ENCODE results near the gene RPL7A. TPM values are rescaled to one million over a fixed set of nuclear protein-coding genes. Genes with fewer than 3 reads are reported as not detected.

RPL7A gene
- total RNA-seq, 1 donor from 2014 or later: 2,339 TPM

- Histone ChIP-seq H3K27me3 (ENCODE audit: control insufficient read depth, insufficient read depth, low read length) (no peaks in the 10 kb centered on the region), H3K36me3 (ENCODE audit: control insufficient read depth, insufficient read depth, low read length) (peaks cover 12% of the 10 kb centered on the region), H3K4me3 (ENCODE audit: low read depth, low read length) (peak overlapping the region; percentile 78)
- TF ChIP-seq, protein P1, sequence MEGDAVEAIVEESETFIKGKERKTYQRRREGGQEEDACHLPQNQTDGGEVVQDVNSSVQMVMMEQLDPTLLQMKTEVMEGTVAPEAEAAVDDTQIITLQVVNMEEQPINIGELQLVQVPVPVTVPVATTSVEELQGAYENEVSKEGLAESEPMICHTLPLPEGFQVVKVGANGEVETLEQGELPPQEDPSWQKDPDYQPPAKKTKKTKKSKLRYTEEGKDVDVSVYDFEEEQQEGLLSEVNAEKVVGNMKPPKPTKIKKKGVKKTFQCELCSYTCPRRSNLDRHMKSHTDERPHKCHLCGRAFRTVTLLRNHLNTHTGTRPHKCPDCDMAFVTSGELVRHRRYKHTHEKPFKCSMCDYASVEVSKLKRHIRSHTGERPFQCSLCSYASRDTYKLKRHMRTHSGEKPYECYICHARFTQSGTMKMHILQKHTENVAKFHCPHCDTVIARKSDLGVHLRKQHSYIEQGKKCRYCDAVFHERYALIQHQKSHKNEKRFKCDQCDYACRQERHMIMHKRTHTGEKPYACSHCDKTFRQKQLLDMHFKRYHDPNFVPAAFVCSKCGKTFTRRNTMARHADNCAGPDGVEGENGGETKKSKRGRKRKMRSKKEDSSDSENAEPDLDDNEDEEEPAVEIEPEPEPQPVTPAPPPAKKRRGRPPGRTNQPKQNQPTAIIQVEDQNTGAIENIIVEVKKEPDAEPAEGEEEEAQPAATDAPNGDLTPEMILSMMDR (IDR thresholded peaks at IDR 0.05; ENCODE audit: insufficient read depth, low read length, poor library complexity, severe bottlenecking): no peak
- DNase-seq (ENCODE audit: low read depth): no peak
These were observed 468 bp upstream of the RPL7A start for GRCh38 chr9:133347515-133347984.

DNA sequence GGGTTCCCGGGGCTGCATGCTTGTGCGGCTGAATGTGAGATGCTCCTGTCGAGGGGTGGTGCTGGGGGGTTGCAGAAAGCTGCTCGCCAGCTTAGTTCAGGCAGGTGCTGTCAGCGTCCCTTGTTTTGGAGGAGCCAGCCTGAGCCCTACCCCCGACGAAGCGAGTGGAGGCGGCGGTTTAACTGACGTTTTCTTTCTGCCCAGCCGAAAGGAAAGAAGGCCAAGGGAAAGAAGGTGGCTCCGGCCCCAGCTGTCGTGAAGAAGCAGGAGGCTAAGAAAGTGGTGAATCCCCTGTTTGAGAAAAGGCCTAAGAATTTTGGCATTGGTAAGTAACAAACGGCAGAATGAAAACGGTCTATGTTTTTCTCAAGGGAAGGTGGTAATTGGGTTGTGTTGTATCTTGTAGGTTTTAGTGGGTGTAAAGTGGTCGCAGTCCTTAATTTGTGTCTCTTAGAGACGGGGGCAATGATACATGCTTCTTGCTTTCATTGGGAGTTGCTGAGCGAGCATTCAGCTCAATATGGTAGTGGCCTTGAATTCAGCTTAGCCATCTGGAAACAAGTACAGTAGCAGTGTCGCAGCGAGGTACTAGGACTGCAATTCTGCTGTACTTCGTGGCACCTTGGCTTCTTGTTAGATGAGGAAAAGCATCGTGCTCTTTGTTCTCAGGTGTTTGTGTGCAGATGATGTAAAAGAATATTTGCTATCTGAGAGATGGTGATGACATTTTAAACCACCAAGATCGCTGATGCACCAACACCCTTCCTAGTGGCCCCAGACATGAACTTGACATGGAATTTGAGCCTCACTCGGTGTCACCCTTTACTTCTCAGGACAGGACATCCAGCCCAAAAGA is 928 bp downstream of the RPL7A start:
- Histone ChIP-seq H3K27me3 (ENCODE audit: control insufficient read depth, insufficient read depth, low read length) (no peaks in the 10 kb centered on the region), H3K36me3 (ENCODE audit: control insufficient read depth, insufficient read depth, low read length) (peaks cover 10% of the 10 kb centered on the region)
- TF ChIP-seq, protein P1 (IDR thresholded peaks at IDR 0.05; ENCODE audit: insufficient read depth, low read length, poor library complexity, severe bottlenecking): no peak

DNA sequence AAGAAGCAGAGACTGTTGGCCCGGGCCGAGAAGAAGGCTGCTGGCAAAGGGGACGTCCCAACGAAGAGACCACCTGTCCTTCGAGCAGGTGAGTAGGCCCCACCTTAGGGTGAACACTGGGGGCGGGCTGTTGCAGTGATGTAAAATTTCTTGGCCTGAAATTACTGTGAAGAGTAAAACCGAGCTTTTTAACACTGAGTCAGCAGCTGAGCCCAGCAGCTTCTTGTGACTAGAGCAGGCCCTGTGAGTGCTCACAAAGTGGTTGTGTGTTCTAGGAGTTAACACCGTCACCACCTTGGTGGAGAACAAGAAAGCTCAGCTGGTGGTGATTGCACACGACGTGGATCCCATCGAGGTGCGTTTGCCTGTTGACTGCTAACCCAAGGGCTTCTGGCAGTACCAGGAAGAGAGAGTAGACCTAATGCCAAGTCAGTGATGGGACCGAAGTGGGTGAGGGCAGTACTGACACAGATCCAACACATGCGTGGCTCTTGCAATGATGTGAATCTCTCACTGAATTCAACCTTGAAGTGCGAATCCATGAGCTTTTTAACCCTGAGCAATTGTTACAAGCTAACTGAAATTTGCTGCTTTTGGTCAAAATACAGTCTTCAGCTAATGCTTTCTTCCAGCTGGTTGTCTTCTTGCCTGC is 2.1 kb downstream of the RPL7A start:
- no peaks in the 10 kb centered on the region for H3K27me3 ChIP-seq (ENCODE audit: control insufficient read depth, insufficient read depth, low read length)
- no peak overlapping the region for H3K4me3 ChIP-seq (ENCODE audit: low read depth, low read length)
- TF ChIP-seq, protein P1 (IDR thresholded peaks at IDR 0.05; ENCODE audit: insufficient read depth, low read length, poor library complexity, severe bottlenecking): no peak
- H3K36me3 ChIP-seq (ENCODE audit: control insufficient read depth, insufficient read depth, low read length): peaks cover 10% of the 10 kb centered on the region
- DNase-seq (ENCODE audit: low read depth): no peak

More for the DNA sequence above, 928 bp downstream of the RPL7A start:
- H3K4me3 ChIP-seq (ENCODE audit: low read depth, low read length): peak overlapping the region; percentile 78
- DNase-seq (ENCODE audit: low read depth): no peak

- Histone ChIP-seq H3K4me3 (ENCODE audit: low read depth, low read length) (no peak overlapping the region), H3K27me3 (ENCODE audit: control insufficient read depth, insufficient read depth, low read length) (no peaks in the 10 kb centered on the region), H3K36me3 (ENCODE audit: control insufficient read depth, insufficient read depth, low read length) (peaks cover 10% of the 10 kb centered on the region)
- no peak for DNase-seq (ENCODE audit: low read depth)
- TF ChIP-seq, protein P1 (IDR thresholded peaks at IDR 0.05; ENCODE audit: insufficient read depth, low read length, poor library complexity, severe bottlenecking): no peak
These were observed 3.5 kb downstream of the RPL7A start for GRCh38 chr9:133351526-133351907.

DNA sequence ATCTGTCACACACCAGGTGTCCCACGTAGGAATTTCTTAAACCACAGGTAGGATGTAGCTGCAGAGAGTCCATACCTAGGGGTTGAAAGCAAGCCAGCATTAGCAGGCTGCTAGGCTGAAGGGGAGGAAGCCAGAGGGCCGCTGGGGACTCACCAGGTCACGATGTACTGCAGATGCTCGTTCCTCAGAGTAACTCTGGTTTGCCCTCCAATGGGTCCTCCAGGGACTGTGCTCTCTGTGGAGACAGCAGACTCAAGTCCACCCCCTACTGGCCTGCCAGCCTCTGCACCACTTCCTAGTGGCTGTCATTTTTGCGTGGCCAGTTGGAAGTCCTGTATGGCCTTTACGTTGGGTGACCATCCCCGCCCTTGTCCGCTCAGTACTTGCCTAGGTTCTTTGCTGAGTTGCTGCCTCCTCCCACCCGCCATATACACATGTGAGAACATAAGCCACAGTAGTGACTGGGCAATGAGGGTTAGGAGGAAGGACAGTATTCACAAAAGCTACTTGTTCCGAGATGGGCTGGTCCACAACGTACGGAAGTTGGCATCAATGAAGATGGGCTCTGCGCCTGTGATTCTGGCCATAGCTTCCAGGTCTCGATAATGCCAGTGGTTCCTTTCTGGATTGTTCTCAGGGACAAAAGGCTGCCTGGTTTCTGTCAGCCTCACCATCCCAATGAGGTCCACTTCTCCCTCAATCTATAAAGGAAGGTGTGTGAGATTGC is 4.1 kb downstream of the RPL7A start:
- Histone ChIP-seq H3K36me3 (ENCODE audit: control insufficient read depth, insufficient read depth, low read length) (peaks cover 10% of the 10 kb centered on the region), H3K4me3 (ENCODE audit: low read depth, low read length) (no peak overlapping the region), H3K27me3 (ENCODE audit: control insufficient read depth, insufficient read depth, low read length) (no peaks in the 10 kb centered on the region)
- TF ChIP-seq, protein P1 (IDR thresholded peaks at IDR 0.05; ENCODE audit: insufficient read depth, low read length, poor library complexity, severe bottlenecking): peak; percentile 67
- no peak for DNase-seq (ENCODE audit: low read depth)
